ENCODE measurements around the gene METTL25B.

GRCh38 chr1:156712626-156713025 is 15.6 kb upstream of the METTL25B start:
- TF ChIP-seq CTCF (IDR thresholded peaks at IDR 0.05) (no peak), EP300 (IDR thresholded peaks at IDR 0.05) (no peak), POLR2A (IDR thresholded peaks at IDR 0.05) (no peak), POLR2AphosphoS5 (IDR thresholded peaks at IDR 0.05) (no peak)

All from stomach (tissue), 4 donors.